Activated CD4-positive, alpha-beta T cell treated with anti-CD3 and anti-CD28 coated beads for 24 hours (primary cell): ENCODE measurements around the gene TATDN2.
"Not testable (repeated sequence)": the region's sequence is repeated elsewhere in the genome, so short reads cannot be mapped to it uniquely, and the experiment has no call there.

Source experiments
- DNase-seq, 2 donors: peaks; one replicate each; pipeline ENCODE4 v3.0.0-alpha.2; 2020; ENCODE audit warnings: low read depth in 2 of 2

The TATDN2 gene

GRCh38 chr3:10268116-10268515 lies 19.9 kb downstream of the TATDN2 start:
- no peak for DNase-seq

DNA sequence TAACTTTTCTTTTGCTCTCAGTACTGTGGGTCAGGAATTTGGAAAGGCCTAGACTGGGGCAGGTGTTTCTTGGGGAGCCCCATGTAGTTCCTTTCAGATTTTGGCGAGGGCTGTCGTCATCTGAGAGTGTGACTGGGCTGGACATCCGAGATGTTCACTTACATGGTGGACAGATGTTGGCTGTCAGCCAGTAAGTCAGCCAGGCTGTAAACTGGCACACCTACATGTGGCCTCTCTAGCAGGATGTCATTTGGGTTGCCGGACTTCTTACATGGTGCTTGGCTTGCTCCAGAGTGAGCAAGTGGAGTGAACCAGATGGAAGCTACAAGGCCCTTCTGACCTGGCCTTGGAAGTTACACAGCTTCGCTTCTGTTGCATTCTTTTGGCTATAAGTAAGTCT lies 20.7 kb downstream of the TATDN2 start:
- DNase-seq = no peak

DNA sequence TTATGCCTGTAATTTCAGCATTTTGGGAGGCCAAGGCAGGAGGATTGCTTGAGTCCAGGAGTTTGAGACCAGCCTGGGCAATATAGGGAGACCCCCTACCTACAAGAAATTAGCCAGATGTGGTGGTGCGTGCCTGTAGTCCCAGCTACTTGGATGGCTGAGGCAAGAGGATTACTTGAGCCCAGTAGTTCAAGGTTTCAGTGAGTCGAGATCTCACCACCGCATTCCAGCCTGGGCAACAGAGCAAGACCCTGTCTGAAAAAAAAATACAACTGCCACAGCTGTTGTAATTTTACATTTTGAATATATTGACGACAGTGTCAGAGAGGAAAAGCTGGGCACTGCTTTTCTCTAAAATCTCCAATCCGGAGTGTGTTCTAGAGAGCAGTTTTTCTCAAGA lies 21.2 kb downstream of the TATDN2 start:
- no peak for DNase-seq

DNA sequence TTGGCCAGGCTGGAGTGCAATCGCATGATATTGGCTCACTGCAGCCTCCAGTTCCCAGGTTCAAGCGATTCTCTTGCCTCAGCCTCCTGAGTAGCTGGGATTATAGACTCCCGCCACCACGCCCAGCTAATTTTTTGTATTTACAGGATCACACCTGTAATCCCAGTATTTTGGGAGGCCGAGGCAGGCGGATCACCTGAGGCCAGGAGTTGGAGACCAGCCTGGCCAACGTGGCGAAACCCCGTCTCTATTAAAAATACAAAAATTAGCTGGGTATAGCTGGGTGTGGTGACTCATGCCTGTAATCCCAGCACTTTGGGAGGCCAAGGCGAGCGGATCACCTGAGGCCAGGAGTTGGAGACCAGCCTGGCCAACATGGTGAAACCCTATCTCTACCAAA lies 24.2 kb downstream of the TATDN2 start:
- DNase-seq = not testable (repeated sequence)

- DNase-seq = no peak
Observed at GRCh38 chr3:10272977-10273376, 24.7 kb downstream of the TATDN2 start.

GRCh38 chr3:10273702-10274305 lies 25.5 kb downstream of the TATDN2 start:
- no peak for DNase-seq

- DNase-seq = no peak
Observed at GRCh38 chr3:10274601-10275000, 26.3 kb downstream of the TATDN2 start.

DNA sequence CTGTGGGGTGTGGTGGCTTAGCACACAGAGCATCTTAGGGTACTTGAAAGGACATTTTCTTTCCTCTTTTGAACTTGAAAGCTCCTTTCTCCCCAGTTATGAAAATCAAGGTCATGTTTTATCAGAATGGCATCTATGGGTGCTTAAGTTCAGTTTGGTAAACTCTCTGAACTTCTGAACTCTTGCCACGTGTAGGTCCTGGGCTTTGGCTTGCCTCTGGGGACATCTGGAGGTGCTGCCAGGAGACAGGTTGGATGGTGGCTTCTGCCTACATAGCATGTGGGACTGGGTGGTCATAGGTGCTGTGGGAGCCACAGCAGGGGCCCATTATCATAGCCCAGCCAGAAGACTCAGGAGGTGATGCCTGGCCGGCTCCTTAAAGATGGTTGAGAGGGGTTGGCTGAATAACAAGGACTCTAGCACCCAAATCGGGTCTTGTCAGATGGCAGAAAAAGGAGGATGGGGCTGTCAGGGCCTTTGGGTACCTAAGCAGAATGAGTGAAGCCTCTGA lies 28.9 kb downstream of the TATDN2 start:
- no peak for DNase-seq

GRCh38 chr3:10278501-10278900 lies 30.2 kb downstream of the TATDN2 start:
- DNase-seq = no peak

GRCh38 chr3:10279384-10280176 lies 31.3 kb downstream of the TATDN2 start:
- no peak for DNase-seq

GRCh38 chr3:10280177-10280529 lies 31.9 kb downstream of the TATDN2 start:
- DNase-seq = no peak

DNA sequence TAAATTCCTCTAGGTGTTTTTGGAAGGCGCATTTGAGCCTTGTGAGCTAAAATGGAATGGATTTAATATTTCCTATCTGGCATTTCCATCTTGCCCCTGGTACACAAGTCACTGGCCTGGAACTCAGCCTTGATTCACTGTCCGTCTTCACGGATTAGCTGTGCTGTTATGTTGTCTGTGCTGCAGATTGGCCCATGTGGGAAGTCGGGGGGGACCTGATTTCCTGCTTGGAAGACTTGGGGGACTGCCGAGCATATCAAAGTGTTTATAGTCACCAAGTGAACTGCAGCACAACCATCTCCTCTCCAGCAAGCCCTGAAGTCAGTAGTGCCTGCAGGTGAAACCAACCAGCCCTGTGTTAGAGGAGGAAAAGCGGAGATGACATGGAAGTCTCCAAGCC lies 32.3 kb downstream of the TATDN2 start:
- no peak for DNase-seq

GRCh38 chr3:10281951-10282350 lies 33.7 kb downstream of the TATDN2 start:
- no peak for DNase-seq

GRCh38 chr3:10283638-10284037 lies 35.4 kb downstream of the TATDN2 start:
- DNase-seq = no peak

GRCh38 chr3:10284496-10284895 lies 36.2 kb downstream of the TATDN2 start:
- DNase-seq = no peak

- DNase-seq = no peak
Observed at GRCh38 chr3:10285272-10286132, 37.2 kb downstream of the TATDN2 start.

DNA sequence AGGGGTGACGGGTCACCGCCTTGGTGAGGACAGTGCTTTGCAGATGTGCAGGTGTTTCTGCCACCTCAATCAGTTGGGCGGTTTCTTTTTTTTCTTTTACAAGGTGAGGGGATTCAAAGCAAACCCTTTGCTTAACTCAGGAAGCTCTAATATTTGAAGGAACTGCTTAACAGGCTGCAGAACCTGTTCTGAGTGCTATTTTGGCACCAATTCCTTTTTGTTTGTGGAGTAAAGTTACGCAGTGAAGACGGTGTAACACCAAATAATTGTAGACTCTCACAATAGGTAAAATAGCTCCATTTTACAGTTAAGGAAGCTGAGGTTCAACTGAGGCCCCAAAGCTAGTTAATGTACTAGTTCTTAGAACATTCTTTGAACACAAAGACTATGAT lies 37.9 kb downstream of the TATDN2 start:
- no peak for DNase-seq

- peak in 1 of 2 donors; percentile 36 for DNase-seq
Observed at GRCh38 chr3:10286596-10287295, 38.5 kb downstream of the TATDN2 start.

DNA sequence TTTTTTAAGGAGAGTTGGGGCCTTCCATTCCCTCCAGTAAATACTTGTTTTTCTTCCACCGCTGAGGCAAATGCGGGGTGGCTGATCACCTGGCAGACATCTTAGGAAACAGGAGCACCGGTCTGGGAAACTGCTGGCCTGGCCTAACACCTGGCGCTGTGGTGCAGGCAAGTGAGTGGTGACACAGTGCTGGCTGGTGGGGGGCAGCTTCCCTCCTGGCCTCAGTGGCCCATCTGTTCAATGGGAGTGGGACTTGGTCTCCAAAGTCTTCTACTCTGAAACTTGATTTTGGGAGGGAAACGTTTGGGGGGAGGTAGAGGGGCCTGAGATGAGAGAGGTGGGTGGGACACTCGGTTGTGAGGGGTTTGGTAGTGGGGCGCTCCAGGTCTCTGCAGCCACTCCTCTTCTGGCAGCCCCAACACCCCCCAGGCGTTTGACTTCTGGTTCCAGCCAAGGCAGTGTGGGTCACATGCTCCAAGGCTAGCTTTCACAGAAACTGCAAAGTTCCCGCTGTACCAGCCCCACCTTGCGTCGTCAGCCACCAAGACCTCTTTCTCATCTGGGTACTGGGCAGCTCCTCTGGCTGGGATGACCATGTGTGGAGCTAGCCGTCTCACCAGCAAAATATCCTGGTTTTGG lies 39.8 kb downstream of the TATDN2 start:
- DNase-seq = no peak

DNA sequence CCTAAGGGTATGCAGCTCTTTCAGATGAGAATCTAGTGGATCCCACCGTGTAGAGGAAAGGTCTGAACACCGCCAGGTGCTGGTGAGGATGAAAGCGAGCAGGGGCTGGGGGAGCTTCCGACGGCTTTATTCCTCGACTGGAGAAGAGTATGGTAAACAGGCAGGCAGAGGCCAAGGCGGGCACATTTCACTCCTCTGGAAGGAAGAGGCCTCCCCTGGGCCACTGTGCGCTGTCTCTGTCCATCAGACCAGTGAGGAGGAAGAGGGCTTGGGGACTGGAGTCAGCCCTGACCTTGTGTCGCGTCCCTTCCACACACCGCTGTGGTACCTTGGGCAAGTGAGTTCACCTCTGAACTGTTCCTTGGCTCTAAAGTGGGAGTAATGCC lies 40.3 kb downstream of the TATDN2 start:
- DNase-seq = no peak

DNA sequence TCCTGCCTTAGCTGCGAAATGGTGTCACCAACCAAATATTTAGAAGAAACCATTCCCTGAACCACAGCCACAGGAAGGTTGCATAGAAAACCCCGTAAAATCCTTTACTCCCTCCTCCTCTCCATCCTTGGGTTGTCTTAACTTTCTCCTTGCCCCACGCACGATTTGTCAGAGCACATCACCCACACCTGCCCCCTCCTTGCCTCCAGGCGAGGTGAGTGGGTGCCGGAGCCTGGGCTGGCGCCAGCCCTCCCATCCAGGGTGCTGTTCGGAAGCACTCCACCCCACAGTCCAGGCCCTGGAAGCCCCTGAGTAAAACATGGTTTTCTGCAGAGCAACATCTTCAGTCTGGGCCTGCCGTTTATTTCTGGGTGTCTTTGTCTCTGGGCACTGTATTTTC lies 40.8 kb downstream of the TATDN2 start:
- no peak for DNase-seq
